ENCODE measurements around the gene APOE. TPM values are rescaled to one million over a fixed set of nuclear protein-coding genes. Genes with fewer than 3 reads are reported as not detected.

Gene APOE
- total and polyA plus RNA-seq, 2 of the 13 experiments (the other 11 are each of a cell fraction or from before 2014, with no cell fraction given) = 1,328 to 1,470 TPM

- WGBS (ENCODE audit: low lambda C conversion rate) = 3% methylated on average over 11 of the region's 24 CpGs
- Histone ChIP-seq H3K4me3 (replicated peaks in 1 of 3; ENCODE audit: insufficient read depth in 1 of 3, low read depth in 2 of 3, low read length in 3 of 3) (peak overlapping the region; percentile 7 to 93 (median 7); a peak in 4 of 6 replicates), H3K9me3 (ENCODE audit: low read length) (no peaks in the 10 kb centered on the region), H3K36me3 (replicated peaks in 1 of 2; ENCODE audit: control insufficient read depth in 1 of 2, insufficient read depth in 2 of 2, low read length in 2 of 2) (peaks cover 24 to 48% of the 10 kb centered on the region in 2 experiments), H4K20me1 (ENCODE audit: insufficient read depth, low read length) (peaks cover 14% of the 10 kb centered on the region), H3K79me2 (ENCODE audit: insufficient read depth, low read length) (peaks cover 24% of the 10 kb centered on the region), H3K4me2 (ENCODE audit: low read depth, low read length) (peak overlapping the region; percentile 88), H2AFZ (ENCODE audit: low read length) (no peak overlapping the region), H3K4me1 (ENCODE audit: insufficient read depth, low read length) (peaks cover 45% of the 10 kb centered on the region), H3K27me3 (ENCODE audit: control insufficient read depth in 1 of 2, insufficient read depth in 2 of 2, low read length in 2 of 2) (no peaks in the 10 kb centered on the region; a peak in 1 of 5 replicates), H3K9ac (ENCODE audit: insufficient read depth, low read depth, low read length) (peak overlapping the region; percentile 87), H3K27ac (ENCODE audit: extremely low read length, insufficient read depth, low read length) (peak overlapping the region; percentile 90)
- intact Hi-C loops (cut with micrococcal nuclease; ENCODE audit: unreplicated experiment) = no loop called here
- DNase-seq (ENCODE audit: low spot score) = peak; percentile 80
- FAIRE-seq = peak; percentile 67
- in situ Hi-C loops (cut with HindIII; ENCODE audit: extremely low pct_ligation_motif_present, low pct_unique_long_range_greater_than_20kb) = no loop called here
- CTCF ChIA-PET (ENCODE audit: low intra/inter-chr PET ratio, low total read pairs) = interaction anchor here (1.3 to 3.6 kb wide), 3 partner anchors 21 to 52 kb away, joined by 3 to 51 read pairs (median 4); no protein-coding TSS in a partner anchor
- POLR2A ChIA-PET = interaction anchor here (0.7 to 14.7 kb wide), 16 partner anchors 9 to 156 kb away, joined by 3 to 317 read pairs (median 5); partner anchors contain the start of genes APOC1, APOC2, CLPTM1 and NECTIN2
- ATAC-seq = peak; percentile 50
- BruUV-seq (replicated peaks) = no TSS peak
- TF ChIP-seq MXI1 (IDR thresholded peaks at IDR 0.05; ENCODE audit: borderline replicate concordance, low read depth, low read length) (peak; percentile 54; the same call in 1 of the 3 replicates), ZFP91 (CRISPR knock-in tag; IDR thresholded peaks at IDR 0.05; ENCODE audit: borderline replicate concordance) (peak; percentile 81; the same call in 1 of the 2 replicates), ZNF891 (CRISPR knock-in tag; IDR thresholded peaks at IDR 0.05) (peak; percentile 75; the same call in 1 of the 2 replicates), ZNF121 (CRISPR knock-in tag; IDR thresholded peaks at IDR 0.05) (0 out of 2 replicates have a peak, but pooled peaks have one; percentile 36), ZNF768 (CRISPR knock-in tag; IDR thresholded peaks at IDR 0.05) (peak; percentile 54), ZNF317 (CRISPR knock-in tag; IDR thresholded peaks at IDR 0.05) (peak; percentile 23; the same call in 1 of the 2 replicates), ZNF451 (CRISPR knock-in tag; IDR thresholded peaks at IDR 0.05) (peak; percentile 69; the same call in 1 of the 2 replicates), ZNF598 (CRISPR knock-in tag; IDR thresholded peaks at IDR 0.05; ENCODE audit: borderline replicate concordance) (peak; percentile 79; the same call in 1 of the 2 replicates), SRSF1 (optimal IDR thresholded peaks at IDR 0.05; ENCODE audit: low read depth, low read length) (peak; percentile 27), MLX (CRISPR knock-in tag; IDR thresholded peaks at IDR 0.05) (no peak; the same call in 1 of the 2 replicates), HNF1B (CRISPR knock-in tag; IDR thresholded peaks at IDR 0.05) (peak; percentile 94), ZC3H13 (CRISPR knock-in tag; IDR thresholded peaks at IDR 0.05) (peak; percentile 75), SOX5 (CRISPR knock-in tag; IDR thresholded peaks at IDR 0.05; ENCODE audit: borderline replicate concordance) (peak; percentile 64), ZNF747 (CRISPR knock-in tag; IDR thresholded peaks at IDR 0.05; ENCODE audit: borderline replicate concordance) (0 out of 2 replicates have a peak, but pooled peaks have one; percentile 21), PHF8 (CRISPR knock-in tag; IDR thresholded peaks at IDR 0.05) (peak; percentile 19; the same call in 1 of the 2 replicates), ZNF512B (CRISPR knock-in tag; IDR thresholded peaks at IDR 0.05; ENCODE audit: borderline replicate concordance) (peak; percentile 69; the same call in 1 of the 2 replicates)
Observed at GRCh38 chr19:44903602-44904425, 1.8 kb upstream of the APOE start.

Data from HepG2 (cell line).